Activated T-helper 1 cell treated with Interleukin-2 at 50 U/mL for 16 hours (primary cell): ENCODE measurements around the gene SYNE3.

Experiments
- DNase-seq: peaks from one replicate; pipeline ENCODE4 v3.0.0-alpha.2; 2020; ENCODE audit warnings: low read depth

Gene SYNE3

DNA sequence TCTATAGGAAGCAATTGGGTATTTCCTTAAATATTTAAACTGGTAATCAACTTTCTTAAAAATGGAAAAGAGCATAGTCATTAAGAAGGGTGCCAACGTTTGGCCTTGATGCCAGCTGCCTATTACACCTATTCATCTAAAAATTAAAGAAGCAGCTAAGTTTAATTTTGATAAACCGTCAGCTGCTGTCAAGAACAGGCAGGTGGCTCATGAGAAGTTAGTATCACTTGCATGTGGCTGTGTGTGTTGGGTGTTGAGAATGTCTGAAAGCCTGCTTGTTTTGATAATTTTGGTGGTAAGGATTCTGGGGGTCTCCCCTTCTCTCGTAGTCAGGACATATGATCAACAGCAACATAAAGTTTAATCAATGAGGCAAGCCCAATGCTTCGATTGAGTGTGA, 24.9 kb upstream of the SYNE3 start:
- no peak for DNase-seq

DNA sequence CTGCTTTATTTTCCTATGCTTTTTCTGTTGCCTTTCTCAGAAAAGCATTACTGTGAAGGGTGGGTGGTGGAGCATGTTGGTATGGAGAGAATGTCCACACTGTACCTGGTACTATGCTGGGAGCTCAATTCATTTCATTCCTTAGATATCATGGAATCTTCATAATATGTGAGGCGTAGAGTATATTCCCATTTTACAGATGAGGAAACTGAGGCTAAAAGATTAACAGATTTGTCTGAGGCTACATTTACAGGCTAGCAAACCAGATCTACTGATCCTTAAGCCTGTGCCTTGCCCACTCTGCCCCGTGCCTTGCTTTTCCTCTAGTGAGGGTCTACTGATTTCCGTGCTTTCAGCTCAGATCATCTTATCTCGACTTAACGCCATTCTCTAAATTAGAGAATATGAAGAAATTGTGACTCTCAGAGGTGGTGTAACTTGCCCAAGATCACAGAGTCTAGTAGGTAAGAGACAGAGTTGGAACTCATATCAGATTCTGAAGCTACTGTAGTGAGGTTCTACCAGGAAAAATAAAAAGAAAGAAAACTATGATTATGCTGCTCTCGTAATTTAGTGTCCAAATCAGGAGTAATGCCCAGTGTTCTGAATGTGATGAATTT, 23.9 kb upstream of the SYNE3 start:
- DNase-seq: no peak

DNA sequence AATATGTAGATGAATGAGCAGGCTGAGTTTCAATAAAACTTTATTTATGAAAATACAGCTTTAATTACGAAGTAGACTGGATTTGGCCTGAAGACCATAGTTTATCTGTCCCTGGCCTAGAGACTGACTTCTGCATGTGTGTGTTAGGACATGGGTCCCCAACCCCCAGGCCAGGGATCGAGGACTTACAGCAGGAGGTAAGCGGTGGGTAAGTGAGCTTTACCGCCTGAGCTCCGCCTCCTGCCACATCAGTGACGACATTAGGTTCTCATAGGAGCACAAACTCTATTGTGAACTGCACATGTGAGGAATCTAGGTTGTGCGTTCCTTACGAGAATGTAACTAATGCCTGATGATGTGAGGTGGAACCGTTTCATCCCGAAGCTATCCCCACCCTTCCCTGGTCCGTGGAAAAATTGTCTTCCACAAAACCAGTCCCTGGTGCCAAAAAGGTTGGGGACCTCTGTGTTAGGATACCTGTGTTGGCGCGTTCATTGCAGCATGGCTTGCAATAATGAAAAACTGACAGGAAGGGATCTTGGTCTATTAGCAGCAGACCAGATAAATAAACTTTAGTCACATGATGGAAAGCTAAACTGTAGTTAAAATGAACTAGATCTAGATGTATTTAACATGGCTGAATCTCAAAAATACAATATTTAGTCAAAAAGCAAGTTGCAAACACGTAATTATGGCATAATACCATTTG, 22.5 kb upstream of the SYNE3 start:
- no peak for DNase-seq

DNA sequence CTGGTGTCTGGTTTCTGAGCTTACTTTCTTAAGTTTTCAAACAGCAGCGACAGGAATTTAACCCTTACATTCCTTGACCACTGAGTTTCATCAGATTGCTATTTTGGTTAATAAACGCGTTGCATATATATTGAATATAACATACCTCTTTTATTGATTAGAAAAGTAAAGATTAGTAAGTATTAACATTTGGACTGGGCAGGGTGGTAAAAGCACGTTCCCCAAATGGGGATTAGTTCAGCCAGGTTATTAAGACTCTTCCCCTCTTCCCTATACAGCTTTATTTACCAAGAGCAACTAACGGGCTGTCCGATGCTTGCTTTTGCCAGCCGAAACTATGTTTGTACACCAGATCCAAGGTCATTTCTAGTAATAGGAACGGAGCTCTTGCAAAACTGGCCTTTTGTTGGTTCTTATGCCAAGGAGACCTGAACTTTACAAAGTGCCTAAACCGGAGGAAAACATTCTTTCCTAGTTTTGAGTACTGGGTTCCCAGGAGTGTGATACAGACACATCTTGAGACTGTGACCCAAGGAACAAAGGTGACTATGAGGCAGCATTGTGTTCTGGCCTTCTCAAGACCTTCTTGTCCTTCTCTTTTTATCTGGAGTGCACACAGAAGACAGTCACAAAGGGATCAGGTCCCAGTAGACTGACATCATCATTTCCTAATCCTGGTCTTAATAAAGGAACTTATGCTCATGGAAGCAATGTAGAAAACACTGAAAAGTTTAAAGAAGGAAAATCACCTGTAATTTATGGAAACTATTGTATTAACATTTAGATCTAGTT, 21.0 kb upstream of the SYNE3 start:
- no peak for DNase-seq

DNA sequence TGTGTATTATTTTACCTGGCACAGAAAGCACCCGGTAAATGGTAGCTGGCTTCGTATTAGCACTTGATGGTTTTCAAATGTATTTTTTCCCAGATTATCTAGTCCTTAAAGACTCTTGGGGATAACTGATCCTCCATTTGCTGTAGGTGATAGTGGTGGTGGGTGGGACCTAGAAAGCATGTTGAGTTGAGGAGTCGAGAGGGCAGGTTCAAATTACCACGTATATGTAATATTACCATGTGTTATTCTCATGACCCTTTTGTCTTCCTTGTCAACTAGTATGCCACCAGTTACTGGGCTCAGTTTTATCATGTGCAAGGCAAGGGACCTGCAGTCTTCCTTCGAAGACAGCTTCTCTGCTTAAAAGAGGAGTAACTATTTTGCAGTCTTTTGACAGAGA, 20.2 kb upstream of the SYNE3 start:
- DNase-seq: no peak

DNA sequence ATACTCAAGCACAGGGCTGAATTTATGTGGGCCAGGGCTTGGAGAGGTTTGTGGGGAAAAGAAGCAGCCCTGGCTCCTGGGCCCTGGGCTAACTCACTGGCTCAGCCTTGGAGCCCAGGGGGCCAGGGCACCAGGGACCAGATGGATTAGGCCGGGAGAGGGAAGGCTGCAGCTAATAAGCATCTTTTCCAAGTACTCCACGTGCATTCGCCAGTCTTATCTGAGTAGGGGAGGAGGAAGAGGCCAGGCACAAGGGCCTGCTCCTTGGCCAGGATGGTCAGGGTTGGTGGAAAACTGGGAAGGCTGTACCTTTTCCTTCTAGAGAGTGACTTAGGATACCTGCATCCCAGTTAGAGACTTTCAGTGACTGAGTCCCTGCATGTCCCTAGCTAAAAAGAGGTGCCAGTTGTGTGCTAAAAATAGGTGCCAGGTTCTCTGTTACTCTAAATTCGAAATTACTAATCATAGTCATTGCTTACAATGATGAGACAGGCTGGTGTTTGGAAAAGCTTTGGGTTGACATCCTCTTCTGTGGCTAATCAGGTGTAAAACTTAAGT, 19.7 kb upstream of the SYNE3 start:
- DNase-seq: no peak

DNA sequence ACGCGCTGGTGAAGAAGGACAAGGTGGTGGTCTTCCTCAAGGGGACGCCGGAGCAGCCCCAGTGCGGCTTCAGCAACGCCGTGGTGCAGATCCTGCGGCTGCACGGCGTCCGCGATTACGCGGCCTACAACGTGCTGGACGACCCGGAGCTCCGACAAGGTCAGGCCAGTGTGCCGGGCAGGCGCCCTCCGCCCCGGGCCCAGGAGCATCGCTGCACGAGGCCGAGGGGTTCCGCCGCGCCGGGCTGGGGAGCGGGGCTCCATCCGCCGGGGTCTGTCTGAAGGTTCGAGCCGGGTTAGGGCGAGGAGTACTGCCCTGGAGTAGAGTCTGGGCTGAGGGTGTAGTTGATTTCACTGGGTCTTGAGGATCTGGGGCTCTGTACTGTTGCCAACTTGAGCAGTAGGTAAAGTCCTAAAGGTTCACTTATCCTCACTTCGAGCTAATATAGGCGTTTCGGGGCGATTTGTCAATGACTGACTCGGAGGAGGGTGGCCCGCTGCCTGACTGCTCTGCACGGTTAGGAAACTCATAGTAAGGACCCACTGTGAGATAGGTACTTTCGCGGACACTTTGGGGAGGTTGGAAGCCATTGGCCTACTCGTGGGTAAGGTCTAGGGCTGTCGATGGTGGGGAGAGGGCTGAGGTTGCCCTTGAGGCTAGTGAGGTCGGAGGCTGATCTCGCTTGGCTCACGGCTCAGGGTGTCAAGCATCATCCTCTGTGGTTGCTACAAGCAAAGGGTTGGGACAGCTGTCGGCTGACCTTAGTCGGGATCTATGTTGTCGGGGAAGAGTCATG, 19.0 kb upstream of the SYNE3 start:
- DNase-seq: no peak

DNA sequence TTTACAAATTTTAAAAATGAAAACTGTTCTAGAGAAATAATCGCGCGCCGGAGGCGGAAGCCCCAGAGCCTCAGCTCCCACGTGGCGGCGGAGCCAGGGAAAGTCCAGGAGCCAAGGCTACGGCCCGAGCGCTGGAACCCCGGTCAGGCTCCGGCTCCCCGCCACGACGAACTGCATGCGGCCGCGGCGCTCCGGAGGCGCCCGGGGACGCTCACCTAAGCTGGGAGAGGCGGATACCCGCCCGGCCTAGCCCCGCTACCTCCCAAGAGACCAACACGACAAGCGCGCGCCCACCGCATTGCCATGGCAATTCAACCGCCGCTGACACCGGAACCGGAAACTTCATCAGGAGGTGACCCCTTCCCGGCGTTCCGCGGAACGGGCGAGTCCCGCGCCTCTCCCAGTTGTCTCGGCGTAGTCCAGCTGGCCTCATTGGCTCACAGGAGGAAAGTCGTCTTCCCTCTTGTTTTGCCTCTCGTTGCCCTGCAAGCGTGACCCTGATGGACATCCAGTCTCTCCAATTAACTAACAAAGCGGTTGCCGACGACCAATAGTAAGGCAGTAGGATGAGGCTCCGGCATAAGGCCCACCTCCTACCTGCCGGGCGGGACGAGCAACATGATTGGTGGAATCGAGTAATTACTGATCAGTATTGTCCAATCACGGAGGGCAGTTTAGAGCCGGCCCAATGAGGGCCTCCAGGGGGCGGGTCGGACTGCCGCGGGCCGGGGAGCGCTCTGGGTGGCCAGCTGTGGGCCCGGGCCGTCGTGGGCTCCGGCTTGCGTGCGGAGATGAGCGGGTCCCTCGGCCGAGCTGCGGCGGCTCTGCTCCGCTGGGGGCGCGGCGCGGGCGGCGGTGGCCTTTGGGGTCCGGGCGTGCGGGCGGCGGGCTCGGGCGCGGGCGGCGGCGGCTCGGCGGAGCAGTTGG, 18.1 kb upstream of the SYNE3 start, which contains the start of gene GLRX5:
TSS of gene GLRX5 (plus strand) at position 752 of the 927 bp plus-strand sequence. CDS start at position 792, 40 bp downstream.
- peak; percentile 94 for DNase-seq

DNA sequence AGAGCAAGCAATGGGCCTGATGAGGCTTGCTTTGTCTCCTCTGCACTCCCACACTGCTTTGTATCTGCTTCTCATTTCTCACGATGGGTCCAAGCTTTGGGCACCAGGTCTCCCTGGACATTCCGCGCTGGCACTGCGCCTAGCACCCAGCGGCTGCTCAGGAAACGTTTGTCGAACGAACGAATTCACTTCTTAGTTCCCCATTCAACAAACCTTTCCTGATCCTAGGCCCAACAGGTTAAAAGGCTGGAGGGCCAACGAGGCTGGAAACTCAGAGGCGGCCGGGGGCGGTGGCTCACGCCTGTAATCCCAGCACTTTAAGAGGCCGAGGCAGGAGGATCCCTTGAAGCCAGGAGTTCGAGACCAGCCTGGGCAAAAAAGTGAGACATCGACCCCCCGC, 17.4 kb upstream of the SYNE3 start:
- DNase-seq: no peak

DNA sequence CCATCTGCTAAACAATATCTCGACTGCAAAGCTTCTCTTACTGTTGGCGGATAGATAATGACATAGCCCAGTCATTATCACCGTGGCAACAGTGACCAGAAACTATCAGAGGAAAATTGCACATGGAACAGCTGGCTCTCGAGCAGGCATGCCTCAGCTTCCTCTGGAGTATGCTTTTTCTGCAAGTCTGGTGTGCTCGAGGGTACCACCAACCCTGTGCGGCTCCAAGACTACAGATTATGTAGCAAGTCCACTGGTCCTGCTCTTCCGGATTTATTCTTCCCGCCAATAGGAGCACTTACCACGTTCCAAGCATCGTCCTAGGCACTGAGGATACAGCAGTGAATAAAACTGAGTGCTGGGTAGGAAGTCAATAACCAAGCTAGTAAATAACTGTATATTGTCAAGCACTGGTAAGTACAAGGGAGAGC, 17.0 kb upstream of the SYNE3 start:
- no peak for DNase-seq

DNA sequence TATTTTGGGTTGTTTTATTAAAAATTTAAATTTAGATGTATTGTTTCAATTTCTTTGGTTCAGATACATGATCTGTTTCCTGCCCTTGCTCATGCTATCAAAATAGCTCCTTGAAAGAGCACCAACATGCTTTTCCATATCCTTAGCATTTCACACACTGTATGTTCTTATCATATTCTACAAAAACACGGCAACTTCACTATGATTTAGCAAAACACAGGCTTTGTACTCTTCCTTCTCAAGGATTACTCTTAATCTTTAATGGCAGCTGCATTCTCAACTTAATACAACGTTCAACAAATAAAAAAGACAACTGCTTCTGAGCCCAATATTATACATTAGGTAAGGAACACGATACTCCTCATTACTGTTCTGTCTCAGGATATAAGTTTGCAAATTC, 15.5 kb upstream of the SYNE3 start:
- DNase-seq: no peak

DNA sequence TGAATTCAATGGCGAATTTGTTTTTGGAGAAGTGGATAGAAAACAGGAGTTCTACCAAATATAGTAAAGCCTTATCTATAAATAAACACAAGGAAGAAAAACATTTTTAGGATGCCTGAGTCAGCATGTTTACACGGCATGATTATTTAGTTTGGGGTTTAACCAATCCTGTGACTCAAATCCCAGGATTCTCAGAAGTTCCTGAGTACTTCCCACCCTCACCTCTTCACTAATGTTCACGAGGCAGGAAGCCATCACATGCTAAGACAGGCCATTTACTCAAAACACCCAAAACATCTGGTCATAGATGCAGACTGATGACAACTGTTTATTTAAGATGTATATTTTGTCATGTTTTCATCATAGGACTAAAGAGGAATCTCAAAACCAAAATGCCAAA, 15.0 kb upstream of the SYNE3 start:
- DNase-seq: no peak

DNA sequence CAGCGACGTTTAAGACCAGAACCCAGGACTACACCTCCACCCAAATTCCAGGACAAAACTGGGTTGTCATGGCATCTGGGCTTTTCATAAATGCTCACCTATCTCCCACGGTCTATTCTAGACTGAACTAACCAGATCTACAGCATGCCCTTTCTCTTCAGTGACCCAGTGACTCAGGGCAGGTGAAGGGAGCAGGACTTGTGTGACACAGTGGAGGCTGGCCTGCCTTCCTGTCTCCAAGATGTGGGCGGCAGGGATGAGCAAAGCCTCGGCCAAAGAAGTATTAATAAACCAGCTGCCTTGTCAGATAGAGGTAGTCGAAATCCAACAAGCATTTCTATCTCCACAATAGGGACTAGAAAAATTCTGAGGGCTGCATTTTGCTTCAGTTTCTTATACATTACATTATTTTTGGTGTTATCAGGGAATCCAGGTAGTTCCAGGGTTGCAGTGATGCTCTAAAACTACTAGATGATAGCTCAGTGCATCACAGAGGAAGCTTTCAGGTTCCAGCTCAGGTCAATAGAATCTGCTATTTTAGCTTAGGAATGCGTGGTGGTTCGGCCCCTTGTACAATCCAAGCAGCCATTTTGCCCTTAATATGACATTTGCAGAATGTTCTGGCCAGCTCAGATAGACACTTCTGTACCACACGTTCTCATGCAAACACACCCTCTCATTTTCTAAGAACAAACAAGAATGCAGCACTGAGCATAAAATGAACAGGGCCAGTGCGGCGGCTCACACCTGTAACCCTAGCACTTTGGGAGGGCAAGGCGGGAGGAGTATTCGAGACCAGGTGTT, 14.2 kb upstream of the SYNE3 start:
- no peak for DNase-seq

DNA sequence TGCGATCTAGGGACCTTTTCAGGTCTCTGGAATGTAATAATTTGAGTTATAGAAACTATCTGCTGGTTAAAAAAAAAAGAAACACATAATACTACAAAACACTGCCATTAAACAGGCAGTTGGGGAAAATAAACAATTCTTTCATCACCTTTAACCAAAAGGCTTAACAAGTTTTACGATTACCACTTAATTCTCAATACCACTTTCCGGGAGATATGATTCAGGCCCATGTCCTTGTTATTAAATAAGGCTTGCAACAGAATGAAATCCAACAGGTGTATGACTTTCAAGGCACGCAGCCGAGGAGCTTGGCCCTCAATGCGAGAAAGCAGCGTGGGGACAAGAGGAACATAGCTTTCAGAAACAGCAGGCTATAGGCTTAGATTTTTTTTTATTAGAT, 12.8 kb upstream of the SYNE3 start:
- DNase-seq: no peak

DNA sequence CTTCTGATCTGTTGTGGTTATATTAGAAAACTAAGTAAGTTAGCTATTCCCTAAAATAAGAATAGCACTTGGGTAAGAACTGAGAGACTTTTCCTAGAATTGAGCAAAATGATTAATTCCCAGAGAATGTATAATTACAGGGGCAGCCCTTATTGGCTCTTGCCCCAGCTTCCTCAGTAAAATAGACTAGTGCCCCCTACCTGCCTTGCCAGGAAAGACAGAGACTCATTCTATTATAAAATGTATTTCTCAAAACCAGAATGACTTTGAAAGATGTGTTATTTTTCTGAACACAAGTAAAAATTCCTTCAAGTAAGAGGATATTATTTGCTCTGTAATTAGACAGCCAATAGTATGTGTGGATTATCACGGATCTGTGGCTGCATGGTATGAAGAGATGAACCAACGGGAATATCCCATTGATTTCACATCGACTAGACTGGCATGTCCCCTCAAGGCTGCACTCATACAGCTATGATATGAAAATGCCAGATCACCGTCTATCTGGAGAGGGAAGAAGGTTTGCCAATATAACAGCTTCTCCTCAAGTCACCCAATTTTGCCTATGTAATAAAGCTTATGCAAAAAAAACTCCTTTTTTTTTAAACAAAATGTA, 11.0 kb upstream of the SYNE3 start:
- DNase-seq: no peak

DNA sequence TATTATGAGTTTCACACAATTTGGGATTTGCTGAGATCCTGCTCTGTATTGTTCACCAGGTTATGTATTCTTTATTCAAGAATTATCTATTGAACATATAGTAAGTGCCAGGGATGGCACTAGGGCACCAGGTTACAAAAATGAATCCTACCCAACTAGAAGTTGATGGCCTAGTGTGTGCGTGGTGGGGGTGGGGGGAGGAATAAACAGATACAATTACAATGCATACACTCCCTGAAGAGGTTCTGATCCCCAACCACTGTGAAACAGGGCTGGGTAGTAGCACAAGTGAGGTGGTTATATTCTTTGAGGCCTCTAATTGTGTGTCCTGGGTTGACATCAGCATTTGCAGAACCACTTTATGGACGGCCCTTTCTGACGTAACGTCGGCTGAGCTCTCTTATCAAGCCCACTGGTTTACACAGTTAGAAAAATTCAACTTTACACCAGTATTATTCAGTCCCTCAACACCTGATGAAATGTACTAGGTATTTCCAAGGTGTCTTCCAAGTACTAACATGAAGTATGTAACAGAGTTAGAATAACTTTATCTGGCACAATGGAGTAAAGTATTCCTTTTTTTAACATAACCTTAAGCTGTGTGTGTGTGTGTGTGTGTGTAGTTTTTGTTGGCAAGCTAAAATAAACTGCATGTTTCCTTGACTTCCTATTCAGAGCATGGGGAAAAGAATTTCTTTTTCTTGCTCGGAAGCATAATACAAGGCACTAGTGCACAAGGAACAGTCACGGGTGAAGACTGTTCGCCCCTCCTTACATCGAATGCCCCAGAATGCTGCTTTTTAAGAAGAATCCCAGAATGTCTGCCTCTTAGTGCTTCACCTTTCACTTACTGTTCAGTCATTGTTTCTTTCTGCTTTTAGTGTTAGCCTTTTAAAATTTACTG, 10.3 kb upstream of the SYNE3 start:
- no peak for DNase-seq

DNA sequence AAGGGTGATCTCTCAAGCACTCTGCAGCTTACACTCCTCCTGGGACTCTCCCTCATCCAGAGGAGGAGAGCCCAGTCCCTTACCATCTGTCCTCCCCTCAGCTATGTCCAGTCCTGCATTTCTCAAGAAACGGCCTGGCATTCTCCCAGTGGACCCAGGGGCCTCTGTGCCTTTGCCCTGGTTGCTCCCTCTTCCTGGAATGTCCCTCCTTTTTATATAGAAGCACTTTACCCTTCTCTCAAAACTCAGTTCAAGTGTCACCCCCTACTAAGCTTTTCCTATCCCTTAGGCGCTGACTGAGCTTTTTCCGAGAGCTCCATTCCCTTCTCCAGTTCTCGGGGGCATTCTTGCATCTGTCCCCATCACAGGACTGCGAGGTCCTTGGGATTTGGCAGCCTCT, 9.5 kb upstream of the SYNE3 start:
- DNase-seq: no peak

DNA sequence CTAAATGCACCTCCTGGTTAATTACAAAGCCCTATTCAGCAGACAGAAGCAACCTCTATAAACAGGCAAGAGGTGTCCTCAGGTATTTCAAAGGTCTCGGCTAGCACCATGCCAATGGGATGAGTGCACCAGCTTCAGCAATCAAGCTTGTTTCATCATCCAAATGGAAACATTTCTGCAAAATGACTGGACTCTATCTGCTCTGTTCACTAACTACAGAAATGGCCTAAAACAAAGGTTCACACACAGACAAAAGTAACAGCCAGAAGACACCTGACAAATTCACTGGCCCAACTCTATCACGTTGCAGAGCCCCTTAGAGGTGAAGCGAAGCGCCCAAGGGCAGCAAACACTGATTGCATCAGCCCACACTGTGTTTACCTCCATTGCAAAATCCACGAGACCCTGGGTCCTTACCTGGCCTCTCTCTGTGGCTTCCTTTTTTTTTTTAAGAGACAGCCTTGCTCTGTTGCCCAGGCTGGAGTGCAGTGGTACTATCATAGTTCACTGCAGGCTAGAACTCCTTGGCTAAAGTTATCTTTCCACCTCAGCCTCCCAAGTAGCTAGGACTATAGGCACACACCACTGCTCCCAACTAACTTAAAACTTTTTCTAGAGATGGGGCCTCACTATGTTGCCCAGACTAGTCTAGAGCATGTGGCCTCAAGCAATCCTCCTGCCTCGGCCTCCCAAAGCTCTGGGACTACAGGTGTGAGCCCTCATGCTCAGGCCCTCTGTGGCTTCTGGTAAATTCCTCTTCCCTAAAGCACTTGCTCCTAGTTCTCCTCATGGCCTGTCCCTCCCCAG, 8.5 kb upstream of the SYNE3 start:
- no peak for DNase-seq
